C4-2B (cell line): ENCODE data around the gene PGM2.
A peak's percentile ranks its signal among the peaks of the same experiment; 100 is the strongest.
"Not testable (repeated sequence)": the region's sequence is repeated elsewhere in the genome, so short reads cannot be mapped to it uniquely, and the experiment has no call there.

Source experiments
- H3K27ac ChIP-seq: fragments of 450-650 bp; 2 replicates; pipeline ENCODE4 v1.5.1; 2017
- ZFX ChIP-seq: fragments of 450-650 bp; IDR thresholded peaks from 2 replicates; pipeline ENCODE4 v1.6.1; 2017
- TF ChIP-seq, protein P1 (sequence below): fragments of 450-650 bp; conservative IDR thresholded peaks from 2 replicates; pipeline ENCODE4 v1.5.1; 2017; ENCODE audit warnings: mild to moderate bottlenecking

Gene PGM2

GRCh38 chr4:37826295-37827029 lies at the start of gene PGM2:
Gene PGM2 (plus strand): TSS chr4:37826686. CDS start chr4:37826733, 47 bp downstream.
- TF ChIP-seq ZFX = peak; percentile 19; the same call in 1 of the 2 replicates
- TF ChIP-seq, protein P1, sequence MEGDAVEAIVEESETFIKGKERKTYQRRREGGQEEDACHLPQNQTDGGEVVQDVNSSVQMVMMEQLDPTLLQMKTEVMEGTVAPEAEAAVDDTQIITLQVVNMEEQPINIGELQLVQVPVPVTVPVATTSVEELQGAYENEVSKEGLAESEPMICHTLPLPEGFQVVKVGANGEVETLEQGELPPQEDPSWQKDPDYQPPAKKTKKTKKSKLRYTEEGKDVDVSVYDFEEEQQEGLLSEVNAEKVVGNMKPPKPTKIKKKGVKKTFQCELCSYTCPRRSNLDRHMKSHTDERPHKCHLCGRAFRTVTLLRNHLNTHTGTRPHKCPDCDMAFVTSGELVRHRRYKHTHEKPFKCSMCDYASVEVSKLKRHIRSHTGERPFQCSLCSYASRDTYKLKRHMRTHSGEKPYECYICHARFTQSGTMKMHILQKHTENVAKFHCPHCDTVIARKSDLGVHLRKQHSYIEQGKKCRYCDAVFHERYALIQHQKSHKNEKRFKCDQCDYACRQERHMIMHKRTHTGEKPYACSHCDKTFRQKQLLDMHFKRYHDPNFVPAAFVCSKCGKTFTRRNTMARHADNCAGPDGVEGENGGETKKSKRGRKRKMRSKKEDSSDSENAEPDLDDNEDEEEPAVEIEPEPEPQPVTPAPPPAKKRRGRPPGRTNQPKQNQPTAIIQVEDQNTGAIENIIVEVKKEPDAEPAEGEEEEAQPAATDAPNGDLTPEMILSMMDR = no peak
- H3K27ac ChIP-seq = peak within 1 kb of the TSS; percentile 88

GRCh38 chr4:37779896-37780295 lies 46.6 kb upstream of the PGM2 start:
- H3K27ac ChIP-seq = no peak overlapping the region; the same call in 1 of the 2 replicates
- TF ChIP-seq, protein P1 = no peak
- no peak for TF ChIP-seq ZFX

- TF ChIP-seq, protein P1 = peak; percentile 42
- no peak for TF ChIP-seq ZFX
- no peak overlapping the region; the same call in 1 of the 2 replicates for H3K27ac ChIP-seq
Measured at GRCh38 chr4:37780444-37781130, 45.9 kb upstream of the PGM2 start.

DNA sequence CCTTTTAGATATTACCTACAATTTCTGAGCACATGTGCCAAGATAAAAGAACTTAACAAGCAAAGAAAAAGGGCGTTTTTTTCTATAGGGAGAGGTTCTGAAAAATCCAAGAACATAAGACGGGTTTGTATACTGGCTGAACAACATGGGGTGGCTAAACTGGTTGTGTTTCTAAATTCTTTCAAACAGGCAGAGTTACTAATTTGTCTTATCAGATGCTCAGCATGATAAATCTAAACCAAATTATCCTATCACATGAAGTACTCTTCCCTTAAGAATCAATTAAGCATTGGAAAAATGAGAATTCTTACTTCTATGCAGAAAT lies 45.4 kb upstream of the PGM2 start:
- TF ChIP-seq, protein P1 = peak; percentile 19; the same call in 1 of the 2 replicates
- no peak for TF ChIP-seq ZFX
- H3K27ac ChIP-seq = no peak overlapping the region

GRCh38 chr4:37786267-37786666 lies 40.2 kb upstream of the PGM2 start:
- H3K27ac ChIP-seq = not testable (repeated sequence)

DNA sequence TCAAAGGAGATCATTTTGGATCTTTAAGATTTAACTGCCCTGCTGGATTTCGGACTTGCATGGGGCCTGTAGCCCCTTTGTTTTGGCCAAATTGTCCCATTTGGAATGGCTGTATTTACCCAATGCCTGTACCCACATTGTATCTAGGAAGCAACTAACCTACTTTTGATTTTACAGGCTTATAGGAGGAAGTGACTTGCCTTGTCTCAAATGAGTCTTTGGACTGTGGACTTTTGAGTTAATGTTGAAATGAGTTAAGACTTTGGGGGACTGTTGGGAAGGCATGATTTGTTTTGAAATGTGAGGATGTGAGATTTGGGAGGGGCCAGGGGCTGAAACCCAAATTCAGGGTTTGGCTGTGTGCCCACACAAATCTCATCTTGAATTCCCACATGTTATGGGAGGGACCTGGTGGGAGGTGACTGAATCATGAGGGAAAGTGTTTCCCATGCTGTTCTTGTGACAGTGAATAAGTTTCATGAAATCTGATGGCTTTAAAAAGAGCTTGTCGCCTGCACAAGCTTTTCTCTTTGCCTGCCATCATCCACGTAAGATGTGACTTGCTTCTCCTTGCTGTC lies 38.5 kb upstream of the PGM2 start:
- not testable (repeated sequence) for H3K27ac ChIP-seq

GRCh38 chr4:37788819-37789218 lies 37.7 kb upstream of the PGM2 start:
- TF ChIP-seq ZFX = no peak
- TF ChIP-seq, protein P1 = no peak
- no peak overlapping the region for H3K27ac ChIP-seq

DNA sequence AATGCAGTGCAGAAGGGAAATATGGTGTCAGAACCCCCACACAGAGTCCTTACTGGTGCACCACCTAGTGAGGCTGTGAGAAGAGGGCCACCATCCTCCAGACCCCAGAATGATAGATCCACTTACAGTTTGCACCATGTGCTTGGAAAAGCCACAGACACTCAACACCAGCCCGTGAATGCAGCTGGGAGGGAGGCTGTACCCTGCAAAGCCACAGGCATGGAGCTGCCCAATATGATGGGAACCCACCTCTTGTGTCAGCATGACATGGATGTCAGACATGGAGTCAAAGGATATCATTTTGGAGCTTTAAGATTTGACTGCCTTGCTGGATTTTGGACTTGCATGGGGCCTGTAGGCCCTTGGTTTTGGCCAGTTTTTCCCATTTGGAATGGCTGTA lies 34.2 kb upstream of the PGM2 start:
- TF ChIP-seq, protein P1 = no peak
- TF ChIP-seq ZFX = no peak
- H3K27ac ChIP-seq = no peak overlapping the region
